Choroid plexus epithelial cell (primary cell): ENCODE data around the gene PRR14L.

Experiments
- DNase-seq: peaks from one replicate; pipeline ENCODE4 v3.0.0-alpha.2; 2010; ENCODE audit warnings: low read depth
- H3K4me3 ChIP-seq: 2 replicates; pipeline ENCODE4 v1.5.1; 2011; ENCODE audit warnings: low read depth, mild to moderate bottlenecking, control low read depth, low read length, moderate library complexity
- CTCF ChIP-seq: conservative IDR thresholded peaks from 2 replicates; pipeline ENCODE4 v1.5.1; 2011; ENCODE audit warnings: low read depth, mild to moderate bottlenecking, control low read depth, inconsistent platforms, low read length, moderate library complexity

PRR14L gene

GRCh38 chr22:31647523-31648320 lies 102.2 kb downstream of the PRR14L start:
- no peak for TF ChIP-seq CTCF
- H3K4me3 ChIP-seq: no peak overlapping the region
- peak; percentile 95 for DNase-seq

GRCh38 chr22:31647066-31647465 lies 102.9 kb downstream of the PRR14L start:
- DNase-seq: no peak
- no peak for TF ChIP-seq CTCF
- no peak overlapping the region for H3K4me3 ChIP-seq

GRCh38 chr22:31646186-31647019 lies 103.5 kb downstream of the PRR14L start:
- DNase-seq: peak; percentile 100
- H3K4me3 ChIP-seq: no peak overlapping the region

GRCh38 chr22:31639436-31640039 lies 110.4 kb downstream of the PRR14L start:
- H3K4me3 ChIP-seq: no peak overlapping the region
- no peak for TF ChIP-seq CTCF
- DNase-seq: no peak

More at GRCh38 chr22:31646186-31647019, 103.5 kb downstream of the PRR14L start:
- no peak for TF ChIP-seq CTCF

- no peak overlapping the region for H3K4me3 ChIP-seq
- no peak for DNase-seq
- TF ChIP-seq CTCF: no peak
Measured at GRCh38 chr22:31637891-31638618, 111.9 kb downstream of the PRR14L start.

- no peak for TF ChIP-seq CTCF
- H3K4me3 ChIP-seq: no peak overlapping the region
- no peak for DNase-seq
Measured at GRCh38 chr22:31637447-31637890, 112.5 kb downstream of the PRR14L start.
